HUES6 (cell line): ENCODE data around the gene KDM5C.
A peak's percentile ranks its signal among the peaks of the same experiment; 100 is the strongest.

Experiments used
- H3K27ac ChIP-seq: 2 replicates; pipeline ENCODE4 v1.7.0; 2013; ENCODE audit warnings: low read depth, mild to moderate bottlenecking, low read length, inconsistent platforms
- H3K27me3 ChIP-seq: 2 replicates; pipeline ENCODE4 v1.6.1; 2013; ENCODE audit warnings: low read length; ENCODE audit not compliant: control insufficient read depth, insufficient read depth
- H3K36me3 ChIP-seq: 2 replicates; pipeline ENCODE4 v1.6.1; 2013; ENCODE audit warnings: low read length; ENCODE audit not compliant: control insufficient read depth, insufficient read depth
- H3K4me1 ChIP-seq: 2 replicates; pipeline ENCODE4 v1.6.1; 2013; ENCODE audit warnings: low read length; ENCODE audit not compliant: control insufficient read depth, insufficient read depth
- H3K4me3 ChIP-seq: 2 replicates; pipeline ENCODE4 v1.5.1; 2013; ENCODE audit warnings: low read depth, low read length
- H3K9ac ChIP-seq: one replicate; pipeline ENCODE4 v1.6.1; 2013; ENCODE audit warnings: mild to moderate bottlenecking, low read length
- H3K9me3 ChIP-seq: 2 replicates; pipeline ENCODE4 v1.6.1; 2013; ENCODE audit warnings: low read depth, low read length; ENCODE audit not compliant: control insufficient read depth, insufficient read depth

The KDM5C gene

DNA sequence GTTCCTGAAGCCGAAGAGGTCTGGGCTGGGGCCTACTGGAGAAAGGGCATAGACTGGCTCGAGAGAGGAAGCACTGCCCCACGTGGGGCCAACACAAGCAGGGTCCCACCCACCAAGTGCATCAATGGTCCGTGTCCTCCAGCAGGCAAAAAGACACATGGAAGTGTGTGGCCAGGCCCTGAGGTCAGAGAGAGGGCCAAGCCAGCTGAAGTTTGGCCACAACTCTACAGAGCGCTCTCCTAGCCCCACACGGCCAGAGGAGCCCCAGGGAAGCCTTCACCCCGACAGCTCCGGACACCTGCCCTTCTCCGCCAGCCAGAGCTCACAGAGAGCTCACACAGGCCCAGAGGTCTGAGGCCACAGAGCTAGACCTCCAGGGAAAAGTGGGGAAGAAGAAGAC, 8.5 kb upstream of the KDM5C start:
- H3K27ac ChIP-seq, result no peak overlapping the region
- peaks cover 23% of the 10 kb centered on the region for H3K36me3 ChIP-seq
- H3K4me3 ChIP-seq, result no peak overlapping the region
- no peaks in the 10 kb centered on the region; the same call in 1 of the 2 replicates for H3K9me3 ChIP-seq
- H3K9ac ChIP-seq, result no peak overlapping the region
- no peaks in the 10 kb centered on the region for H3K27me3 ChIP-seq
- H3K4me1 ChIP-seq, result no peaks in the 10 kb centered on the region

DNA sequence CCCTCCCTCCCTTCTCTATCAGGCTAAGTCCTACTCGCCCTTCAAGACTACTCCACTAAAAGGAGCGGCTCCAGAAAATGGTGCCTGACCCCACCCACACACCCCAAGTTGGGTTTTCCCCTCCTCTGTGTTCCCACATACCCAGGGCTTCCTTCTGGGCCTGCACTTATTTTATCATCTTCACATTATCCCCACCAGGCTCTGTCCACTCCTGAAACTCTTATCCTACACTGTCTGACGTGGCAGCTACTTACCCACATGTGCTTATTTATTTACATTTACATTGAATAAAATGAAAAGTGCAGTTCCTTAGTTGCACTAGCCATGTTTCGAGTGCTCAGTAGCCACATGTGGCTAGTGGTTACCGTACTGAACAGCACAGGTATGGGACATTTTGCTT, 5.1 kb upstream of the KDM5C start:
- no peak overlapping the region for H3K9ac ChIP-seq
- H3K27ac ChIP-seq, result no peak overlapping the region
- H3K4me3 ChIP-seq, result no peak overlapping the region
- H3K36me3 ChIP-seq, result no peaks in the 10 kb centered on the region; the same call in 1 of the 2 replicates
- peaks cover 4% of the 10 kb centered on the region; the same call in 1 of the 2 replicates for H3K4me1 ChIP-seq
- no peaks in the 10 kb centered on the region for H3K27me3 ChIP-seq
- no peaks in the 10 kb centered on the region; the same call in 1 of the 2 replicates for H3K9me3 ChIP-seq

DNA sequence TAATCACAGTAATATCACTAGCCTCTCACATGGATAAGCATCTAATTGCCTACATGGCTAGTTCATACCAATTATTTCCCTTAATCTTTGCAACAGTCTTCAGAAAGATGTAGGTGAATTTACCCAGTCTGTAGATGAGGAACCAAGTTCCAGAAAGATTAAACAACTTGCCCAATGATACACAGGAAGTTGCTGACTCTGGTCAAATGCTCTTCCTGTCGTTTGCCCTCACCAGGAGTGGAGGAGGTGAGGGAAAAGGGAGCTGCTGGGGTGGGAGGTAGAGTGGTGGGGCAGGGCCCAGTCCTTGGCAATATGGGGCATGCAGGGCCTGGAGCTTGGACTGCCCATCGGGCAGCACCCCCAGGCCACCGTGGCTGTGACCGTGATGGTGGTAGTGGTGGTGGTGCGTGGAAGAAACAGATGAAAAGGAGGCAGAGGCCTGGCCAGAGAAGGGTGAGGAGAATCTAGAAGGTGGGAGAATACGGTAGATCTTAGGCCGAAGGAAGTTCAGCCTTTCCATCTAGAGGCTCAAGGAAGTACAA, 2.3 kb upstream of the KDM5C start:
- H3K36me3 ChIP-seq, result peaks cover 14% of the 10 kb centered on the region; the same call in 1 of the 2 replicates
- no peak overlapping the region for H3K27ac ChIP-seq
- no peak overlapping the region for H3K4me3 ChIP-seq
- H3K4me1 ChIP-seq, result peaks cover 21% of the 10 kb centered on the region
- no peaks in the 10 kb centered on the region; the same call in 1 of the 2 replicates for H3K9me3 ChIP-seq
- H3K9ac ChIP-seq, result no peak overlapping the region
- H3K27me3 ChIP-seq, result no peaks in the 10 kb centered on the region

DNA sequence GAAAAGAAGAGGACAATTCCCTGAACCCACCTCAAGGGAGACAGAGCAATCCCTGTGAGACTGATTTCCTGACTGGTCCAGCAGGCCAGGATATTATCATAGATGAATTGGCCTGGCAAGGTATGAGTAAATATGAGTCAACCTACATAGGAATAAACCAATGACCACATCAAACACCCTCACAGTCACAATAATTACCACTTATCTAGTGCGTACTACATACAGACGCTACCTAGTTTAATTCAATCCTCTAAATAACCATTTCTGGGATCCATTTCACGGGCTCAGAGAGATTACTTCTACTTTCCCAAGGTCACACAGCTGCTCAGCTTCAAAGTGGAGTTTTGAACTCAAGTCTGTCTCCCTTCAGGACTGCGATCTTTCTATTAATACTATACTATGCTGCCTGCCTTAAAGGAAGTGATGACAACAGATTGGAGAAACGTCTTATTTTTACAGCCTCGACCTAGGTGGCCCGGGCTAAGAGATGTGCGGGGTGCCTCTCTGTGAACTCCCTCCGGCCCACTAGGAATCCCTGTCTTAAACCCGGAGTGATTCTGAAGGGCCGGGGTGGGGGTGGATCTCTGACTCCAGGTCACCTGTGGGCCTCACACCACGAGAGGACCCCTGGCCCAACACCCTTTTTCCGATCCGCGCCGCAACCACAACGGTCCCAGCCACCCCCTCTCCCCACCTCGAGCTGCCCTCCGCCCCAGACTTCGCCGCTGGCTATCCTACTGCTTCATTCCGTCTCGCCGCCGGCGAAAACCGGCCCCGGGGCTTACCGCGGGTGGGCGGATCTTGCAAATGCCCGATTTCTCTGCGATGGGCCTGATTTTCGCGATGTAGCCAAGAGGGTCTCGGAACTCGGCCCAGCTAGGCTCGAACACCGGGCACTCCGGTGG, 800 bp downstream of the KDM5C start:
- peak overlapping the region; percentile 97 for H3K4me3 ChIP-seq
- H3K9me3 ChIP-seq, result no peaks in the 10 kb centered on the region; the same call in 1 of the 2 replicates
- H3K4me1 ChIP-seq, result peaks cover 27% of the 10 kb centered on the region
- H3K36me3 ChIP-seq, result peaks cover 41% of the 10 kb centered on the region
- peak overlapping the region; percentile 99 for H3K27ac ChIP-seq
- no peaks in the 10 kb centered on the region for H3K27me3 ChIP-seq
- peak overlapping the region; percentile 99 for H3K9ac ChIP-seq

DNA sequence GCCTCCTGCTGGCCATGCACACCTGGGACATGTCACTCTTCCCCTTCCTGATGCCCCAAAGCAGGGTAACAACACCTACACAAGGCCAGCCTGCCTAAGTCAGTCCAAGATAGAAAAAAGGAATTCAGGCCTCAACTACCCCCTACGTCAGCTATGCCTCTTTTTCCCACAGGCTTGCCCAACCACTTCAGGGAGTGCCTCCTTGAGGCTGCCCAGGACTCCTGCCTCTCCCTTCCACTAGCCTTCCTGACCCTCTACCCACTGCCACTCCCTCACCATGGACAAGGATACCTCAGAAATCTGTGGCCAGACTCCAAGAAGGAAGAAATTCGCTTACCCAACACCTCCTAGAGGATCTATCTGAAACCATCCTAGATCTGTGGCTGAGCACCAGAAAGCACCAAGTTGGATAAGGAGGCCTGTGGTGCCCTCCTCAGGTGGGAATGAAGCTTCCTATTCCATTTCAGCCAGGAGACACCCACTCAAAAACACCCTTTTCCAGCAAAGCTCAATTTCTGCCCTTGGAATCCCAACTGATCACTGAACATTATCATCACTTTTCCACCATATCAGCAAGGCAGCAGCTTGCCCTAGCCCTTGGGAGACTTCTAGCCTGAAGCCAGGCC, 1.8 kb downstream of the KDM5C start:
- Histone ChIP-seq H3K4me1 (peaks cover 27% of the 10 kb centered on the region), H3K9ac (peak overlapping the region; percentile 99), H3K36me3 (peaks cover 51% of the 10 kb centered on the region), H3K9me3 (no peaks in the 10 kb centered on the region; the same call in 1 of the 2 replicates), H3K27ac (no peak overlapping the region), H3K4me3 (peak overlapping the region; percentile 97), H3K27me3 (no peaks in the 10 kb centered on the region)

DNA sequence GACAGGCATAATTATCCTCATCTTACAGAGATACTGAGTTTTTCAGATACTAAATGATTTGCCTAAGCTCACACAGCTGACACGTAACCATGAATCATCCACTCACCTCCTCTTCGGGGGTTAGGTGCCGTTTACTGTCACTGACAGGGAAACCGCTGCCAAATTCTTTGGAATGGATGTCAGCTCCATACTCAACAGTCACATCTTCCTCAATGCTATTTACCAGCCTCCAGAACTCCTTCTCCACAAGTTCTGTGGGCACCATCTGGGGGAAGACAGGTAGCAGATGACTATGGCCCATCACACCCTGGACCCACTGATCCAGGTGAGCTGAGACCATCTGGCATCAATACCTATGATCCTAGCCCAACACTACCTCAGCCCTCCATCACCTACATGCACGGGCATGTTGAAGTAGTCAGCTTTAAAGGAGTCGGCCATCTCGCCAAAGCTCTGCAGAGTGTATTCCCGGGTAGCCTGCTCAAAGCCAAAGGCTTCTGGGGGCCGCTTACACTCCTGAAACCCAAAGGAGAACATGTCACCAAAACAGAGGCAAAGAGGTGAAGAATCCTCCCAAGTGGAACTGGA, 13.5 kb downstream of the KDM5C start:
- Histone ChIP-seq H3K27ac (no peak overlapping the region), H3K9me3 (no peaks in the 10 kb centered on the region; the same call in 1 of the 2 replicates), H3K36me3 (peaks cover 89% of the 10 kb centered on the region), H3K27me3 (no peaks in the 10 kb centered on the region), H3K4me3 (no peak overlapping the region), H3K4me1 (no peaks in the 10 kb centered on the region), H3K9ac (no peak overlapping the region)

DNA sequence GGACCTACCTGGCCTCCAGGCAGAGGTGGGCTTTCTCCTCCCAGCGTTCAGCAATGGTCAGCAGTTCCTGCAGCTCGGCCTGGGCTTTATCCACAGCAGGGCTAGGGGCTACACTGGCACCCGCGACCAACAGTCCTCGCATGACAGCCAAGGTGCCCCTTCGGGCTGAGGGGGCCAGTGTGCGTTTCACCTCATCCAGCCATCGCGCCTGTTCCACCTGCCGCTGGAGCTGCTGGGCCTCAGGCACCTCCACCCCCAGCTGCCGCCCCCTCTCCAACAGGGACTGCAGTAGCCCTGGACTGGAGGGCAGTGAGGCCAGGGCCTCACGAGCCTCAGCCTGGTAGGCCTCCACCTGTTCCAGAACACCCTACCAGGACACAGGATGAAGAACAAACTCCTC, 28.3 kb downstream of the KDM5C start:
- Histone ChIP-seq H3K9ac (no peak overlapping the region), H3K4me3 (no peak overlapping the region), H3K36me3 (peaks cover 89% of the 10 kb centered on the region), H3K9me3 (no peaks in the 10 kb centered on the region; the same call in 1 of the 2 replicates), H3K4me1 (no peaks in the 10 kb centered on the region), H3K27ac (no peak overlapping the region), H3K27me3 (no peaks in the 10 kb centered on the region)

DNA sequence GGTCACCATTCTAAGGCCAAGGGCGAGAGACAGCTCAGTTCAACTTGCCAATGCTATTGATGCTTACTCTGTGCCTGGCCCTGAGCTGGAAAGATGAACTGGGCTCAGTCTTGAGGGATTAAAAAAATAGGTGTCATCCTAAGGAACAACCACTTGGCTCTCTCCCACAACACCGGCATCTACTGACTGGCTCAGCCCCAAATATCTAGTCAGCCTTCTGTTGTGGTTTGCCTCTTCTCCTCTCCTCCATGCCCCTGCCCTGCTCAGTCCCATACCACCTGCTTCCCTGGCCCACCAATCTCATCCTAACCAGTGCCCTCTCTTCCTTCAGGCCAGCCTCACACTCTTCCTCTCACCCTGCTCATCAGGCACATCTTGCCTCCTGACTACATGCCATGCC, 29.6 kb downstream of the KDM5C start:
- Histone ChIP-seq H3K36me3 (peaks cover 79% of the 10 kb centered on the region), H3K27ac (no peak overlapping the region), H3K4me1 (no peaks in the 10 kb centered on the region), H3K9me3 (no peaks in the 10 kb centered on the region; the same call in 1 of the 2 replicates), H3K27me3 (no peaks in the 10 kb centered on the region), H3K9ac (no peak overlapping the region), H3K4me3 (no peak overlapping the region)

DNA sequence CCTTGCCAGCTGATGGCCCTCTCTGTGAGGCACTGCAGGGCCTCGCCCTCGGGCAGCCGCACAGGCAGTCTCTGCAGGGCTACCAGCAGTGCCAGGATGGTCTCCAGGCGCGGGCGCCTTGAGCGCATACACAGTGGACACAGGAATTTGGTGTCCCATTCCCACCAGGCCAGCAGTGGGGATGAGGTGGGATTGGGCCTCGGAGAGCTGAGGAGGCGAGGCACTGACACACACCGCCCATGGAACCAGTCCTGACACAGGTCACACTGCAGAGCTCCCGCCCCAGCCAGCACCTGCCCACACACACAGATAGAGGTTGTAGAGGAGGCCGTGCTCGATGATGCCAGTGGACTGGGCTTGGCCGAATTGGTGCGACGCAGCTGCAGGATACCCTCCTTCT, 30.7 kb downstream of the KDM5C start:
- peaks cover 68% of the 10 kb centered on the region for H3K36me3 ChIP-seq
- H3K4me1 ChIP-seq, result no peaks in the 10 kb centered on the region; the same call in 1 of the 2 replicates
- no peak overlapping the region for H3K9ac ChIP-seq
- H3K9me3 ChIP-seq, result no peaks in the 10 kb centered on the region; the same call in 1 of the 2 replicates
- H3K27me3 ChIP-seq, result no peaks in the 10 kb centered on the region
- no peak overlapping the region for H3K27ac ChIP-seq
- no peak overlapping the region for H3K4me3 ChIP-seq

DNA sequence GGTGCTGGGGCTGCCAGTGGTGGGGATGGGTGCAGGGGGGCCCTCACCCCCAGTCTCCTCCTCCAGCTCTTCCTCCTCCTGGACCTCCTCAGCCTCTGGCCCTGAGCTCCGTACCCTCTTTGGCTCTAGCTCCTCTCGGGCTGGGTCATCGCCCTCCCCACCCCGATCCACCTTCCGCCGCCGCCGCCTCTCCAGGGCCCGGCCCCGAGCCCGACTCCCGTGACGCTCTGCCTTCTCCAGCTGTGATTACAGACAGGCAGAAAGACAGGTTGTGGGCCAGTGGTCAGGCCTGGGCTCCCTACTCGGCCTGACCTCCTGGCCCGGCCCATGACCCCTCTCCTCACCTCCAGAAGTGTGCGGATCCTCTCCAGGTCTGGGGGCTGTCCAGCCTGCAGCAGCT, 31.9 kb downstream of the KDM5C start:
- Histone ChIP-seq H3K9me3 (no peaks in the 10 kb centered on the region; the same call in 1 of the 2 replicates), H3K4me3 (no peak overlapping the region), H3K36me3 (peaks cover 56% of the 10 kb centered on the region), H3K9ac (no peak overlapping the region), H3K4me1 (no peaks in the 10 kb centered on the region; the same call in 1 of the 2 replicates), H3K27me3 (no peaks in the 10 kb centered on the region), H3K27ac (no peak overlapping the region)
